Activated gamma-delta T cell treated with Interleukin-2 at 50 U/mL for 16 hours (primary cell): ENCODE data around the gene TBC1D13.
"Not testable (repeated sequence)": the region's sequence is repeated elsewhere in the genome, so short reads cannot be mapped to it uniquely, and the experiment has no call there.

ENCODE experiments used
- DNase-seq: peaks from one replicate; pipeline ENCODE4 v3.0.0-alpha.2; 2020

The TBC1D13 gene

GRCh38 chr9:128822407-128823042 lies 35.5 kb downstream of the TBC1D13 start:
- no peak for DNase-seq

- DNase-seq: no peak
Observed at GRCh38 chr9:128823362-128823902, 36.4 kb downstream of the TBC1D13 start.

GRCh38 chr9:128823903-128824406 lies 36.9 kb downstream of the TBC1D13 start:
- DNase-seq: no peak

GRCh38 chr9:128824911-128825310 lies 37.9 kb downstream of the TBC1D13 start:
- DNase-seq: no peak

GRCh38 chr9:128825923-128826700 lies 39.1 kb downstream of the TBC1D13 start:
- no peak for DNase-seq

- no peak for DNase-seq
Observed at GRCh38 chr9:128828267-128828666, 41.2 kb downstream of the TBC1D13 start.

GRCh38 chr9:128828719-128829452 lies 41.8 kb downstream of the TBC1D13 start:
- no peak for DNase-seq

GRCh38 chr9:128829477-128830251 lies 42.6 kb downstream of the TBC1D13 start, which contains the start of gene SPOUT1:
Gene SPOUT1 (minus strand): TSS chr9:128829794. CDS start chr9:128829780, 14 bp downstream.
- DNase-seq: peak; percentile 92

GRCh38 chr9:128833696-128834095 lies 46.6 kb downstream of the TBC1D13 start:
- DNase-seq: no peak

- DNase-seq: no peak
Observed at GRCh38 chr9:128835246-128836210, 48.5 kb downstream of the TBC1D13 start.

- no peak for DNase-seq
Observed at GRCh38 chr9:128836509-128837145, 49.6 kb downstream of the TBC1D13 start.

GRCh38 chr9:128838338-128838737 lies 51.3 kb downstream of the TBC1D13 start:
- DNase-seq: no peak

GRCh38 chr9:128840524-128840923 lies 53.5 kb downstream of the TBC1D13 start:
- no peak for DNase-seq

- no peak for DNase-seq
Observed at GRCh38 chr9:128841694-128842492, 54.8 kb downstream of the TBC1D13 start.

- not testable (repeated sequence) for DNase-seq
Observed at GRCh38 chr9:128843171-128843570, 56.1 kb downstream of the TBC1D13 start.

- no peak for DNase-seq
Observed at GRCh38 chr9:128845186-128845931, 58.3 kb downstream of the TBC1D13 start.

GRCh38 chr9:128846680-128847030 lies 59.6 kb downstream of the TBC1D13 start:
- no peak for DNase-seq

- DNase-seq: no peak
Observed at GRCh38 chr9:128847803-128848202, 60.8 kb downstream of the TBC1D13 start.

GRCh38 chr9:128851024-128851423 lies 64.0 kb downstream of the TBC1D13 start:
- DNase-seq: not testable (repeated sequence)
